ENCODE data around the gene TBC1D4.

DNA sequence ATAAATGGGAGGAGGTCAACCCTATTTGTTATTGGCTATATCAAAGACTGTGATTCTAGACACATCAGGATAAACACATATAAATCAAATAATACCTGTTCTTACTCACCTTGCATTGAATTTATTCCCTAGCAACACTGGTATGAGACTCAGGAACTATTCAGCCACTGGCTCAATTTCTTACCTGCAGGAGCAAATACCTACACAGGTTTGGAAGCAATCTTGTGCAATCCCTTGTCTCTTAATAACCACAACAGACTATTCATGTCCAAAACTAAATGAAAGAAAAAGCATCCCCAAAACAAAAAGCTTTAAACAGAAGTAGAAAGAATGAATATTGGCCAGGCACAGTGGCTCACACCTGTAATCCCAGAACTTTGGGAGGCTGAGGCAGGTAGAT lies 55.5 kb downstream of the TBC1D4 start:
- TF ChIP-seq, protein P1, sequence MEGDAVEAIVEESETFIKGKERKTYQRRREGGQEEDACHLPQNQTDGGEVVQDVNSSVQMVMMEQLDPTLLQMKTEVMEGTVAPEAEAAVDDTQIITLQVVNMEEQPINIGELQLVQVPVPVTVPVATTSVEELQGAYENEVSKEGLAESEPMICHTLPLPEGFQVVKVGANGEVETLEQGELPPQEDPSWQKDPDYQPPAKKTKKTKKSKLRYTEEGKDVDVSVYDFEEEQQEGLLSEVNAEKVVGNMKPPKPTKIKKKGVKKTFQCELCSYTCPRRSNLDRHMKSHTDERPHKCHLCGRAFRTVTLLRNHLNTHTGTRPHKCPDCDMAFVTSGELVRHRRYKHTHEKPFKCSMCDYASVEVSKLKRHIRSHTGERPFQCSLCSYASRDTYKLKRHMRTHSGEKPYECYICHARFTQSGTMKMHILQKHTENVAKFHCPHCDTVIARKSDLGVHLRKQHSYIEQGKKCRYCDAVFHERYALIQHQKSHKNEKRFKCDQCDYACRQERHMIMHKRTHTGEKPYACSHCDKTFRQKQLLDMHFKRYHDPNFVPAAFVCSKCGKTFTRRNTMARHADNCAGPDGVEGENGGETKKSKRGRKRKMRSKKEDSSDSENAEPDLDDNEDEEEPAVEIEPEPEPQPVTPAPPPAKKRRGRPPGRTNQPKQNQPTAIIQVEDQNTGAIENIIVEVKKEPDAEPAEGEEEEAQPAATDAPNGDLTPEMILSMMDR (IDR thresholded peaks at IDR 0.05): no peak
- TF ChIP-seq POLR2AphosphoS5 (IDR thresholded peaks at IDR 0.05) (no peak), EP300 (IDR thresholded peaks at IDR 0.05) (no peak)
